ENCODE data around the gene UGT1A6.

DNA sequence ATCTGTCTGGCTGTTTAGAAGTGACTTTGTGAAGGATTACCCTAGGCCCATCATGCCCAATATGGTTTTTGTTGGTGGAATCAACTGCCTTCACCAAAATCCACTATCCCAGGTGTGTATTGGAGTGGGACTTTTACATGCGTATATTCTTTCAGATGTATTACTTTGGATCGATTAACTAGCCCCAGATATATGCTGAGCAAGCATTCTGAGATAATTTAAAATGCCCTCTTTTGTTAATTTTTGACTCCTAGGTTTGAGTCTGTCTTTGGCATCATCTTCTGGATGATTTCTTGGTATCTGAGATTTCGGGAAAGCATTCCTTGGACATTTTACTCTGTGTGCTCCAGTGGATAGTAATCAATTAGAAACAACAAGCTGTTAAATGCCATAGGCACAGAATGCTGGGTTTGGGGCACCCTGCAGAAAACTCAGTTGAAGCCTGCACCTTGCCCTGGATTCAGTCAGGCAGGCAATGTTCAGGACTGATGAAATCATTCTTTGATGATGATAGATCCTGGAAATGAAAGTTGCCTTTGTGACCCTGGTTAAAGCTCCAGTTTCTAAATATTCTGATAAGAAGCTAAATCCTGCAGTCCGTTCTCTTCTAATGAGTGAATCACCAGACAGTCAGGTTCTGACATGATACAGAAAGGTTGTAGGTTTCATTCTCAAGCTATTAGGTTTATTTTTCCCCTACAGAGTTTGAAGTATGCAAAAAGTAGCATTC lies 68.5 kb downstream of the UGT1A6 start:
- TF ChIP-seq, protein P1, sequence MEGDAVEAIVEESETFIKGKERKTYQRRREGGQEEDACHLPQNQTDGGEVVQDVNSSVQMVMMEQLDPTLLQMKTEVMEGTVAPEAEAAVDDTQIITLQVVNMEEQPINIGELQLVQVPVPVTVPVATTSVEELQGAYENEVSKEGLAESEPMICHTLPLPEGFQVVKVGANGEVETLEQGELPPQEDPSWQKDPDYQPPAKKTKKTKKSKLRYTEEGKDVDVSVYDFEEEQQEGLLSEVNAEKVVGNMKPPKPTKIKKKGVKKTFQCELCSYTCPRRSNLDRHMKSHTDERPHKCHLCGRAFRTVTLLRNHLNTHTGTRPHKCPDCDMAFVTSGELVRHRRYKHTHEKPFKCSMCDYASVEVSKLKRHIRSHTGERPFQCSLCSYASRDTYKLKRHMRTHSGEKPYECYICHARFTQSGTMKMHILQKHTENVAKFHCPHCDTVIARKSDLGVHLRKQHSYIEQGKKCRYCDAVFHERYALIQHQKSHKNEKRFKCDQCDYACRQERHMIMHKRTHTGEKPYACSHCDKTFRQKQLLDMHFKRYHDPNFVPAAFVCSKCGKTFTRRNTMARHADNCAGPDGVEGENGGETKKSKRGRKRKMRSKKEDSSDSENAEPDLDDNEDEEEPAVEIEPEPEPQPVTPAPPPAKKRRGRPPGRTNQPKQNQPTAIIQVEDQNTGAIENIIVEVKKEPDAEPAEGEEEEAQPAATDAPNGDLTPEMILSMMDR (conservative IDR thresholded peaks at IDR 0.05 in 1 of 2, IDR thresholded peaks at IDR 0.05 in 1 of 2; ENCODE audit: extremely low read depth in 1 of 2, insufficient read depth in 1 of 2, low read depth in 1 of 2, low read length in 2 of 2), result no peak
- TF ChIP-seq EZH2 (IDR thresholded peaks at IDR 0.05; ENCODE audit: borderline replicate concordance, low read length), result no peak

Measured in mammary epithelial cell (primary cell).